CD4-positive, alpha-beta T cell (primary cell): ENCODE measurements around the gene GRP. TPM values are rescaled to one million over a fixed set of nuclear protein-coding genes. Genes with fewer than 3 reads are reported as not detected.

Source experiments
- ATAC-seq: fragments of 200-7000 bp; cut with Tn5 transposase; one replicate; pipeline ENCODE4 v1.10.0; 2022; ENCODE audit warnings: mild to moderate bottlenecking; ENCODE audit not compliant: poor library complexity
- CTCF ChIA-PET: fragments of 350-600 bp; sonication (Branson Sonifier 250); formaldehyde crosslinking; loops from one replicate; lab custom pipeline; 2021; ENCODE audit warnings: antibody characterized with exemption, inconsistent platforms; lab: Charles Lee
- POLR2A ChIA-PET: fragments of 350-600 bp; sonication (Branson Sonifier 250); formaldehyde crosslinking; loops from one replicate; lab custom pipeline; 2021; ENCODE audit warnings: antibody characterized with exemption, inconsistent platforms; lab: Charles Lee
- DNase-seq, 14 experiments: peaks; one replicate each; pipeline ENCODE4 v3.0.0-alpha.2; 2013 to 2020; ENCODE audit warnings: mixed read lengths in 2 of 14
- H3K27ac ChIP-seq, 2 donors: one replicate each; pipeline versions ENCODE4 v1.5.1 to v1.7.0; 2013; ENCODE audit warnings: low read length in 2 of 2, low read depth in 1 of 2, mild to moderate bottlenecking in 1 of 2
- H3K27me3 ChIP-seq, 2 experiments: 1 replicate in 1 of 2; 2 replicates in 1 of 2; pipeline versions ENCODE4 v1.6.1 to v1.7.0; 2013; ENCODE audit warnings: low read length in 2 of 2, control low read depth in 1 of 2, mild to moderate bottlenecking in 1 of 2, moderate library complexity in 1 of 2; ENCODE audit not compliant: insufficient read depth in 2 of 2, control insufficient read depth in 1 of 2
- H3K36me3 ChIP-seq: one replicate; pipeline ENCODE4 v1.6.1; 2013; ENCODE audit warnings: low read length, control low read depth; ENCODE audit not compliant: insufficient read depth
- H3K4me1 ChIP-seq: one replicate; pipeline ENCODE4 v1.6.1; 2013; ENCODE audit warnings: low read length, control low read depth; ENCODE audit not compliant: insufficient read depth
- H3K4me3 ChIP-seq: one replicate; pipeline ENCODE4 v1.5.1; 2013; ENCODE audit warnings: mild to moderate bottlenecking, low read length, moderate library complexity
- H3K9me3 ChIP-seq, 2 experiments: 1 replicate in 1 of 2; 2 replicates in 1 of 2; pipeline versions ENCODE4 v1.6.1 to v1.7.0; 2013; ENCODE audit warnings: low read length in 2 of 2, mild to moderate bottlenecking in 2 of 2, control low read depth in 1 of 2, moderate library complexity in 1 of 2; ENCODE audit not compliant: control insufficient read depth in 1 of 2, insufficient read depth in 1 of 2
- H3K27ac Mint-ChIP-seq: one replicate; pipeline ENCODE4 v1.8.0; 2020; ENCODE audit warnings: mixed read lengths
- H3K27me3 Mint-ChIP-seq: one replicate; pipeline ENCODE4 v1.8.0; 2021; ENCODE audit warnings: mixed read lengths
- H3K36me3 Mint-ChIP-seq: one replicate; pipeline ENCODE4 v1.8.0; 2021; ENCODE audit warnings: low read depth, mixed read lengths
- H3K4me1 Mint-ChIP-seq: one replicate; pipeline ENCODE4 v1.8.0; 2021; ENCODE audit warnings: low read depth, mixed read lengths
- H3K4me3 Mint-ChIP-seq: one replicate; pipeline ENCODE4 v1.8.0; 2020; ENCODE audit warnings: mild to moderate bottlenecking, mixed read lengths
- H3K9me3 Mint-ChIP-seq: one replicate; pipeline ENCODE4 v1.8.0; 2020; ENCODE audit warnings: mixed read lengths
- intact Hi-C, 2 experiments: fragments of 100-400 bp; cut with DNase I in 1 of 2; cut with micrococcal nuclease in 1 of 2; formaldehyde crosslinking; loops; one replicate each; pipeline versions ENCODE4 v1.15.1 to v1.9.0; 2023 to 2025; cut with DNase I, micrococcal nuclease
- total RNA-seq, 174 experiments: library from RNA in 2 of 174; stranded (reverse) in 2 of 174; gene quantifications; one replicate each; pipeline ENCODE4 v1.2.3 and lab custom pipeline; 2021 to 2026
- TF ChIP-seq, protein P1 (sequence below): fragments of 200-600 bp; IDR thresholded peaks from one replicate; pipeline ENCODE4 v1.8.0; 2022; ENCODE audit warnings: antibody characterized with exemption, mild to moderate bottlenecking

The GRP gene
- total RNA-seq, 2 experiments from 2014 or later = not detected

- peaks cover 35% of the 10 kb centered on the region for H3K4me1 ChIP-seq
- Mint-ChIP-seq H3K27me3 (peaks cover 85% of the 10 kb centered on the region), H3K4me3 (peak overlapping the region; percentile 11), H3K9me3 (no peaks in the 10 kb centered on the region), H3K36me3 (no peaks in the 10 kb centered on the region), H3K4me1 (peaks cover 38% of the 10 kb centered on the region), H3K27ac (no peak overlapping the region)
- H3K9me3 ChIP-seq = peaks cover 0 to 32% of the 10 kb centered on the region in 2 experiments
- H3K27me3 ChIP-seq = peaks cover 79 to 93% of the 10 kb centered on the region in 2 experiments
- TF ChIP-seq, protein P1, sequence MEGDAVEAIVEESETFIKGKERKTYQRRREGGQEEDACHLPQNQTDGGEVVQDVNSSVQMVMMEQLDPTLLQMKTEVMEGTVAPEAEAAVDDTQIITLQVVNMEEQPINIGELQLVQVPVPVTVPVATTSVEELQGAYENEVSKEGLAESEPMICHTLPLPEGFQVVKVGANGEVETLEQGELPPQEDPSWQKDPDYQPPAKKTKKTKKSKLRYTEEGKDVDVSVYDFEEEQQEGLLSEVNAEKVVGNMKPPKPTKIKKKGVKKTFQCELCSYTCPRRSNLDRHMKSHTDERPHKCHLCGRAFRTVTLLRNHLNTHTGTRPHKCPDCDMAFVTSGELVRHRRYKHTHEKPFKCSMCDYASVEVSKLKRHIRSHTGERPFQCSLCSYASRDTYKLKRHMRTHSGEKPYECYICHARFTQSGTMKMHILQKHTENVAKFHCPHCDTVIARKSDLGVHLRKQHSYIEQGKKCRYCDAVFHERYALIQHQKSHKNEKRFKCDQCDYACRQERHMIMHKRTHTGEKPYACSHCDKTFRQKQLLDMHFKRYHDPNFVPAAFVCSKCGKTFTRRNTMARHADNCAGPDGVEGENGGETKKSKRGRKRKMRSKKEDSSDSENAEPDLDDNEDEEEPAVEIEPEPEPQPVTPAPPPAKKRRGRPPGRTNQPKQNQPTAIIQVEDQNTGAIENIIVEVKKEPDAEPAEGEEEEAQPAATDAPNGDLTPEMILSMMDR = no peak
- no peak overlapping the region for H3K4me3 ChIP-seq
- intact Hi-C loops = no loop called here
- POLR2A ChIA-PET = no interaction called here
- no peaks in the 10 kb centered on the region for H3K36me3 ChIP-seq
- DNase-seq (no peak), ATAC-seq (no peak)
- no peak overlapping the region for H3K27ac ChIP-seq
- CTCF ChIA-PET = no interaction called here
Measured at GRCh38 chr18:59271606-59272220, 51.8 kb downstream of the GRP start.

GRCh38 chr18:59272221-59272888 lies 52.4 kb downstream of the GRP start:
- POLR2A ChIA-PET = no interaction called here
- H3K4me3 Mint-ChIP-seq = peak overlapping the region; percentile 11
- peaks cover 34% of the 10 kb centered on the region for H3K4me1 Mint-ChIP-seq
- DNase-seq (peak in 1 of 14 experiments; percentile 11), ATAC-seq (no peak)
- H3K36me3 Mint-ChIP-seq = no peaks in the 10 kb centered on the region
- peaks cover 35% of the 10 kb centered on the region for H3K4me1 ChIP-seq
- H3K27ac Mint-ChIP-seq = no peak overlapping the region
- intact Hi-C loops = no loop called here
- H3K27me3 Mint-ChIP-seq = peaks cover 83% of the 10 kb centered on the region
- CTCF ChIA-PET = no interaction called here
- no peaks in the 10 kb centered on the region for H3K36me3 ChIP-seq
- no peak overlapping the region for H3K4me3 ChIP-seq
- H3K9me3 Mint-ChIP-seq = no peaks in the 10 kb centered on the region
- TF ChIP-seq, protein P1 = no peak
- peaks cover 0 to 32% of the 10 kb centered on the region in 2 experiments for H3K9me3 ChIP-seq
- peaks cover 76 to 93% of the 10 kb centered on the region in 2 experiments for H3K27me3 ChIP-seq
- H3K27ac ChIP-seq = no peak overlapping the region

DNA sequence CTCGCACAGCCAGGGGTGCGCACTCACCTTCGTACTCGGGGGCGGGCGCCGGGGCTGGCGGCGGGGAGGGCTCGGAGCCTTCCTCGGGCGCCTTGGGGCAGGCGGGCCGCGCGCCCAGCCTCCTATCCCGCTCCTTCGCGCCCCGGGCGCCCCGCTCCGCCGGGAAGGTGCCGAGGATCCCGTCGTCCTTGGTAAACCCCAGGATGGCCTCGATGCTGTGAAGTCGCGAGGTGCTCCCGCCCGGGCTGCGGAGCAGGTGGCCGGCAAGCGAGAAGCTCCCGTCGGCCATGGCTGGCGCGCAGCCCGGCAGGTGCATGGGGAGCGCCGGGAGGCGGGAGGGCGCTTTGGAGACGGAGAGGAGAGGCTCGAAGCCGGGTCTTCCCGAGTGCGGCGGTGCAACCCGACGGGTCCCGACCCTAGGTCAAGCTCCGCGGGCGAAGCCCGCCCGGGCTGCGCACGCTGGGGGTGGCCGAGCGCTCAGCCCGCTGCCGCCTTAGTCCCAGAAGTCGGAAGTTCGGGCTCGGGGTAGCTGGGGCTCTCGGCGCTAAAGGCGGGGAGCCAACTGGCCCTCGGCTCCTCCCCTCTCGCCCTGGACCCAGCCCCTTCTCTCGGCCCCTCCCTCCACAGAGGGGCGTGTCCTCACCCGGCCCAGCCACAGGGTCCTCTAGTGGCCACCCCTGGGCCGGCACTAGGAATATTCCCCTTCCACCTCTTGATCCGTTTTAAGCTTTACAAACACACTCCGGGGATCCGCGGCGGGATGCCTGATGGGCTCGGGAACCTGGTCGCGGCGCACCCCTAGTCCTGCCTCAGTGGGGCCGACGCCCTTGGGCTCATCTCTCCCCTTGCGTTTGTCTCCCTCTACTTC lies 53.2 kb downstream of the GRP start, which contains the start of gene RAX:
Gene RAX, minus strand, starts transcription at position 564 of the 868 bp plus-strand sequence. Its CDS starts 248 bp downstream, at position 316.
- H3K27me3 ChIP-seq = peaks cover 75 to 92% of the 10 kb centered on the region in 2 experiments
- ChIA-PET POLR2A (no interaction called here), CTCF (no interaction called here)
- intact Hi-C loops = no loop called here
- H3K4me1 ChIP-seq = peaks cover 34% of the 10 kb centered on the region
- DNase-seq (peak in 2 of 14 experiments; percentile 20 to 30), ATAC-seq (no peak)
- Mint-ChIP-seq H3K9me3 (no peaks in the 10 kb centered on the region), H3K4me3 (no peak within 1 kb of the TSS), H3K27ac (no peak within 1 kb of the TSS), H3K36me3 (no peaks in the 10 kb centered on the region), H3K4me1 (peaks cover 26% of the 10 kb centered on the region), H3K27me3 (peaks cover 83% of the 10 kb centered on the region)
- TF ChIP-seq, protein P1 = no peak
- no peak within 1 kb of the TSS for H3K4me3 ChIP-seq
- no peaks in the 10 kb centered on the region for H3K36me3 ChIP-seq
- H3K27ac ChIP-seq = no peak within 1 kb of the TSS
- H3K9me3 ChIP-seq = peaks cover 0 to 25% of the 10 kb centered on the region in 2 experiments
